ENCODE results near the gene IL2RA.

DNA sequence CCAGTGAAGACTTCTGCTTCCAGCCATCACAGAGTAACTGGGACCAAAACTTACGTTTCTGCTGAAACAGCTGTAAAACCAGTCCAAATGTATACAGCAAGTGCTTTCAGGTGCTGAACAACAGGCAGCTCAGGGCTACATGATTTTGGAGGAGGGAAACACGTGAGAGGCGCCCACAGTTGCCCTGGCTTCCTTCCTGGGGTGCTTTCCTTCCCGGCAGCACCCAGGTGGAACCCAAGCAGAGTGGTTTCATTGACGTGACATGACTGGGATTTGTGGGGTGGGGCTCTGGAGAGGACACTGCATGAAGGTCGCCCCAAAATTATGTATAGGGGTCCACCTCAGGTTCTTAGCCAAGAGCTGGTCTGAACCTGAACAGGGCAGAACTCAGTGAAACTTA lies 34.2 kb downstream of the IL2RA start:
- TF ChIP-seq, protein P1, sequence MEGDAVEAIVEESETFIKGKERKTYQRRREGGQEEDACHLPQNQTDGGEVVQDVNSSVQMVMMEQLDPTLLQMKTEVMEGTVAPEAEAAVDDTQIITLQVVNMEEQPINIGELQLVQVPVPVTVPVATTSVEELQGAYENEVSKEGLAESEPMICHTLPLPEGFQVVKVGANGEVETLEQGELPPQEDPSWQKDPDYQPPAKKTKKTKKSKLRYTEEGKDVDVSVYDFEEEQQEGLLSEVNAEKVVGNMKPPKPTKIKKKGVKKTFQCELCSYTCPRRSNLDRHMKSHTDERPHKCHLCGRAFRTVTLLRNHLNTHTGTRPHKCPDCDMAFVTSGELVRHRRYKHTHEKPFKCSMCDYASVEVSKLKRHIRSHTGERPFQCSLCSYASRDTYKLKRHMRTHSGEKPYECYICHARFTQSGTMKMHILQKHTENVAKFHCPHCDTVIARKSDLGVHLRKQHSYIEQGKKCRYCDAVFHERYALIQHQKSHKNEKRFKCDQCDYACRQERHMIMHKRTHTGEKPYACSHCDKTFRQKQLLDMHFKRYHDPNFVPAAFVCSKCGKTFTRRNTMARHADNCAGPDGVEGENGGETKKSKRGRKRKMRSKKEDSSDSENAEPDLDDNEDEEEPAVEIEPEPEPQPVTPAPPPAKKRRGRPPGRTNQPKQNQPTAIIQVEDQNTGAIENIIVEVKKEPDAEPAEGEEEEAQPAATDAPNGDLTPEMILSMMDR (IDR thresholded peaks at IDR 0.05; ENCODE audit: low read length) = no peak
- no peak for TF ChIP-seq EZH2 (IDR thresholded peaks at IDR 0.05; ENCODE audit: borderline replicate concordance, low read length)
